ENCODE data around the gene GGPS1. TPM values are rescaled to one million over a fixed set of nuclear protein-coding genes. Genes with fewer than 3 reads are reported as not detected.
A peak's percentile ranks its signal among the peaks of the same experiment; 100 is the strongest.
"Not testable (repeated sequence)": the region's sequence is repeated elsewhere in the genome, so short reads cannot be mapped to it uniquely, and the experiment has no call there.

The GGPS1 gene
- total RNA-seq, 1 donor from 2014 or later: 57.2 TPM

DNA sequence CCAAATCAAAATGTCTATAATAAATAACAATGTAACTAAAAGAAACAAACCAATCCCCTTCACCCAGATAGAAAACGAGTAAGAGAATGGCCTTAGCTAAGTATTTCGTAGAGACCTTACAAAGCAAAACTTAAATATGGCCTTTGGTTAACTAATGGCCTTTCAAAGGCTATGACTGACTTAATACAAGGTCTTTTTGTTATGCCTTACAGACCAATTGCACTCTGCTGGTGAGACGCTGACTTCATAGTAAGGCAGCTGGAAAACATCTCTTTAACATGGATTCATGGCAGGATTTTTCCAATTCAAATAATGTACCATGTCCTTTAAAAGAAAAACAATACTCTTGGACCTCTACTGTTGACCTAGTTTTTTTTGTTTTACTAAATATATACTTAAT lies 23.1 kb downstream of the GGPS1 start:
- Mint-ChIP-seq H3K27me3 (ENCODE audit: low read depth) (no peaks in the 10 kb centered on the region), H3K4me1 (peaks cover 5% of the 10 kb centered on the region), H3K27ac (ENCODE audit: unreplicated experiment) (no peak overlapping the region), H3K9me3 (peaks cover 3% of the 10 kb centered on the region), H3K4me3 (no peak overlapping the region), H3K36me3 (ENCODE audit: low read depth) (peaks cover 3% of the 10 kb centered on the region)
- no peak for TF ChIP-seq CTCF (conservative IDR thresholded peaks at IDR 0.05)
- no peak for DNase-seq (ENCODE audit: low read depth, low spot score)

- Mint-ChIP-seq H3K27ac (ENCODE audit: unreplicated experiment) (no peak overlapping the region), H3K4me3 (no peak overlapping the region), H3K4me1 (peaks cover 7% of the 10 kb centered on the region), H3K9me3 (peaks cover 3% of the 10 kb centered on the region), H3K36me3 (ENCODE audit: low read depth) (peaks cover 3% of the 10 kb centered on the region), H3K27me3 (ENCODE audit: low read depth) (no peaks in the 10 kb centered on the region)
- TF ChIP-seq CTCF (conservative IDR thresholded peaks at IDR 0.05): no peak
- DNase-seq (ENCODE audit: low read depth, low spot score): no peak
Observed at GRCh38 chr1:235351898-235352297, 23.5 kb downstream of the GGPS1 start.

DNA sequence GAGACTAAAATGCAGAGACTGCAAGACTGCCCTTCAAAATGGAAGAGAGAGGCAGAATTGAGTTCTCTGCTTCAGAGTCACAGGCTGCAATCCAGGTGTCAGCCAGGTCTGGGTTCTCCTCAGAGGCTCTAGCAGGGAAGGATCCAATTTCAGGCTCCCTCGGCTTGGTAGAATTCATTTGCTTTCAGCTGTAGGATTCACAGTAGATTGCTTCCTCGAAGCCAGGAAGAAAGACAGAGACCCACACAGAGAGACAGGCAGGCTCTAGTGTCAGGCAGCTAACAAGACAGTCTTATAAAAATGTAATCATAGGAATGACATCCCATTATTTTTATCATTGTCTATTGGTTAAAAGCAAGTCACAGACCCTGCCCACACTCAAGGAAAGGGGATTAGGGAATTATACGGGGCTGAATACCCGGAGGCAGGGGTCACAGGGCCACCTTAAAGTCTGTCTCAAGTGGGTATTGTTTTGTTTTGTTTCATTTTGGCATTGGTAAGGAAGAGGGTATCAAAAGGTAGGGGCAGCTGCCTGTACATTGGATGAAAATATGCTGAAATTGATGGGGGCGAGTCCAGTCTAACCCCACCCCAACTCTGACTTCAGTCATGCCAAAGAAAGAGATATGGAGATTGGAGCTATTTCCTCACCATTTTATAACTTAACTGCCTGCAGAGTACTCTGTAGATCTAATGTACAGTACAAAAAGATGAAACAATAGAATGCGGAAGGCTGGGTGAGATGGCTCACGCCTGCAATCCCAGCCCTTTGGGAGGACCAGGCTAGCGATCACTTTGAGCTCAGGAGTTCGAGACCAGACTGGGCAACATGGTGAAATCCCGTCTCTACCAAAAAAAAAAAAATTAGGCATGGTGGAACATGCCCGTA lies 29.4 kb downstream of the GGPS1 start:
- Mint-ChIP-seq H3K36me3 (ENCODE audit: low read depth) (no peaks in the 10 kb centered on the region), H3K4me3 (no peak overlapping the region), H3K4me1 (peaks cover 15% of the 10 kb centered on the region), H3K9me3 (no peaks in the 10 kb centered on the region), H3K27me3 (ENCODE audit: low read depth) (no peaks in the 10 kb centered on the region), H3K27ac (ENCODE audit: unreplicated experiment) (no peak overlapping the region)
- TF ChIP-seq CTCF (conservative IDR thresholded peaks at IDR 0.05): no peak
- no peak for DNase-seq (ENCODE audit: low read depth, low spot score)

- H3K27me3 Mint-ChIP-seq (ENCODE audit: low read depth): no peaks in the 10 kb centered on the region
- no peaks in the 10 kb centered on the region for H3K9me3 Mint-ChIP-seq
- TF ChIP-seq CTCF (conservative IDR thresholded peaks at IDR 0.05): no peak
- no peak overlapping the region for H3K4me3 Mint-ChIP-seq
- H3K27ac Mint-ChIP-seq (ENCODE audit: unreplicated experiment): peak overlapping the region; percentile 43
- no peak for DNase-seq (ENCODE audit: low read depth, low spot score)
- H3K4me1 Mint-ChIP-seq: peaks cover 15% of the 10 kb centered on the region
- H3K36me3 Mint-ChIP-seq (ENCODE audit: low read depth): no peaks in the 10 kb centered on the region
Observed at GRCh38 chr1:235358899-235359298, 30.5 kb downstream of the GGPS1 start.

- H3K4me3 Mint-ChIP-seq; H3K27ac Mint-ChIP-seq (ENCODE audit: unreplicated experiment); DNase-seq (ENCODE audit: low read depth, low spot score); H3K36me3 Mint-ChIP-seq (ENCODE audit: low read depth); H3K27me3 Mint-ChIP-seq (ENCODE audit: low read depth); H3K9me3 Mint-ChIP-seq: not testable (repeated sequence)
- H3K4me1 Mint-ChIP-seq: peaks cover 25% of the 10 kb centered on the region
Observed at GRCh38 chr1:235364189-235364588, 35.8 kb downstream of the GGPS1 start.

DNA sequence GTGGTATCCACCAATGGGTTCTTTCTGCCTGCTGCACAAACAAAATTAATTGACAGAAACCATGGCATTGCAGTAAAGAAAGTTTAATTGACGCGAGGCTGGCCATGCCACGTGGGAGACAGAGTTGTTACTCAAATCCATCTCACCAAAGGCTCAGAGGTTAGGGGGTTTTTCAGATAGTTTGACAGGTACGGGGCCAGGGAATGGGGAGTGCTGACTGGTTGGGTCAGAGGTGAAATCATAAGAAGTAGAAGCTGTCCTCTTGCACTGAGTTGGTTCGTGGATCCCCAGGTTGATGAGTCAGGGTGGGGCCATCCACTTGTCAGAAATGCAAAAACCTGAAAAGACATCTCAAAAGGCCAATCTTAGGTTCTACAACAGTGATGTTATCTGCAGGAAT lies 37.9 kb downstream of the GGPS1 start:
- no peak for TF ChIP-seq CTCF (conservative IDR thresholded peaks at IDR 0.05)
- DNase-seq (ENCODE audit: low read depth, low spot score): no peak
- H3K27me3 Mint-ChIP-seq (ENCODE audit: low read depth): no peaks in the 10 kb centered on the region
- peaks cover 28% of the 10 kb centered on the region for H3K4me1 Mint-ChIP-seq
- no peaks in the 10 kb centered on the region for H3K36me3 Mint-ChIP-seq (ENCODE audit: low read depth)
- no peak overlapping the region for H3K27ac Mint-ChIP-seq (ENCODE audit: unreplicated experiment)
- H3K4me3 Mint-ChIP-seq: peak overlapping the region; percentile 38
- no peaks in the 10 kb centered on the region for H3K9me3 Mint-ChIP-seq
